ENCODE results near the gene NKAPD1. TPM values are rescaled to one million over a fixed set of nuclear protein-coding genes. Genes with fewer than 3 reads are reported as not detected.

The NKAPD1 gene
- total and polyA plus RNA-seq, 11 donors, result 4.2 to 12.5 (median 7.6) TPM

GRCh38 chr11:112129656-112130055, 55.6 kb downstream of the NKAPD1 start:
- no peaks in the 10 kb centered on the region for H3K36me3 ChIP-seq
- H3K27ac ChIP-seq, result peak overlapping the region in 1 of 12 donors; percentile 34
- H3K4me3 ChIP-seq, result no peak overlapping the region
- H3K4me1 ChIP-seq, result peaks cover 0 to 17% (median 0%) of the 10 kb centered on the region in 12 donors
- TF ChIP-seq POLR2A (IDR thresholded peaks at IDR 0.05) (no peak), CTCF (IDR thresholded peaks at IDR 0.05) (no peak)
- H3K9me3 ChIP-seq, result no peaks in the 10 kb centered on the region
- intact Hi-C loops (cut with DNase I), result no loop called here
- peak in 3 of 5 donors; percentile 15 to 40 (median 28) for DNase-seq
- WGBS, 4 donors, result 80 to 89% (median 86%) methylated on average over 5 of the region's 5 CpGs
- H3K27me3 ChIP-seq, result no peaks in the 10 kb centered on the region
- peak in 3 of 4 donors; percentile 51 to 66 (median 58) for ATAC-seq

- Histone ChIP-seq H3K27me3 (no peaks in the 10 kb centered on the region), H3K9me3 (no peaks in the 10 kb centered on the region), H3K4me3 (no peak overlapping the region), H3K27ac (no peak overlapping the region), H3K4me1 (peaks cover 0 to 17% (median 0%) of the 10 kb centered on the region in 12 donors), H3K36me3 (no peaks in the 10 kb centered on the region)
- intact Hi-C loops (cut with DNase I), result no loop called here
- 69 to 85% (median 79%) methylated on average over 2 of the region's 2 CpGs for WGBS, 4 donors
- no peak for DNase-seq
- no peak for ATAC-seq
- TF ChIP-seq POLR2A (IDR thresholded peaks at IDR 0.05) (no peak), CTCF (IDR thresholded peaks at IDR 0.05) (no peak)
These were observed 58.6 kb downstream of the NKAPD1 start for GRCh38 chr11:112132737-112133136.

GRCh38 chr11:112134473-112134872, 60.4 kb downstream of the NKAPD1 start:
- no peaks in the 10 kb centered on the region for H3K9me3 ChIP-seq
- intact Hi-C loops (cut with DNase I), result no loop called here
- H3K4me1 ChIP-seq, result peaks cover 0 to 7% (median 0%) of the 10 kb centered on the region in 12 donors
- 89 to 92% (median 90%) methylated on average over 3 to 4 of the region's 4 CpGs for WGBS, 4 donors
- no peak overlapping the region for H3K27ac ChIP-seq
- ATAC-seq (no peak), DNase-seq (no peak)
- no peaks in the 10 kb centered on the region for H3K27me3 ChIP-seq
- TF ChIP-seq POLR2A (IDR thresholded peaks at IDR 0.05) (no peak), CTCF (IDR thresholded peaks at IDR 0.05) (no peak)
- H3K4me3 ChIP-seq, result no peak overlapping the region
- no peaks in the 10 kb centered on the region for H3K36me3 ChIP-seq

Other genes with a start within 250 kb of the NKAPD1 start
- 10 to 100 TPM; 13.5 to 26.5 (median 17.6) TPM for gene ALG9, start 202.7 kb upstream of the NKAPD1 start, total RNA-seq
- gene ALG9, start 202.7 kb upstream of the NKAPD1 start, polyA plus RNA-seq, result 10 to 100 TPM; 16.2 to 20.9 TPM
- gene FDXACB1, start 195.1 kb upstream of the NKAPD1 start, total RNA-seq, result 1 to 10 TPM in 6 of 9 donors, under 1 TPM in 3; 0.93 to 2.0 (median 1.3) TPM
- gene FDXACB1, start 195.1 kb upstream of the NKAPD1 start, polyA plus RNA-seq, result 1 to 10 TPM in 1 of 2 donors, under 1 TPM in 1; 0.69 to 1.1 TPM
- 10 to 100 TPM; 11.9 to 38.7 (median 31.8) TPM for gene CFAP68, start 194.8 kb upstream of the NKAPD1 start, total RNA-seq
- 10 to 100 TPM; 12.9 to 39.5 TPM for gene CFAP68, start 194.8 kb upstream of the NKAPD1 start, polyA plus RNA-seq
- gene CRYAB, start 162.5 kb upstream of the NKAPD1 start, total RNA-seq, result over 10,000 TPM in 2 of 9 donors, 1,000 to 10,000 TPM in 7; 4,504 to 20,720 (median 7,991) TPM
- gene CRYAB, start 162.5 kb upstream of the NKAPD1 start, polyA plus RNA-seq, result over 10,000 TPM; 11,485 to 15,236 TPM
- gene HSPB2, start 161.6 kb upstream of the NKAPD1 start, total RNA-seq, result 10 to 100 TPM in 7 of 9 donors, 1 to 10 TPM in 2; 5.5 to 66.7 (median 20.9) TPM
- 10 to 100 TPM; 59.8 to 67.9 TPM for gene HSPB2, start 161.6 kb upstream of the NKAPD1 start, polyA plus RNA-seq
- gene C11orf52, start 155.4 kb upstream of the NKAPD1 start, total RNA-seq, result 1 to 10 TPM in 8 of 9 donors, under 1 TPM in 1; 0.79 to 8.3 (median 2.0) TPM
- 1 to 10 TPM; 2.3 to 2.9 TPM for gene C11orf52, start 155.4 kb upstream of the NKAPD1 start, polyA plus RNA-seq
- 10 to 100 TPM; 15.0 to 34.9 (median 20.5) TPM for gene DIXDC1, start 137.0 kb upstream of the NKAPD1 start, total RNA-seq
- 10 to 100 TPM in 1 of 2 donors, 1 to 10 TPM in 1; 3.9 to 10.6 TPM for gene DIXDC1, start 137.0 kb upstream of the NKAPD1 start, polyA plus RNA-seq
- 100 to 1,000 TPM; 110 to 179 (median 160) TPM for gene DLAT, start 48.9 kb upstream of the NKAPD1 start, total RNA-seq
- 10 to 100 TPM; 48.7 to 98.3 TPM for gene DLAT, start 48.9 kb upstream of the NKAPD1 start, polyA plus RNA-seq
- 1 to 10 TPM; 1.4 to 6.9 (median 2.1) TPM for gene PIH1D2, start 282 bp upstream of the NKAPD1 start, total RNA-seq
- gene PIH1D2, start 282 bp upstream of the NKAPD1 start, polyA plus RNA-seq, result 1 to 10 TPM; 1.4 to 2.4 TPM
- 100 to 1,000 TPM; 113 to 203 (median 148) TPM for gene TIMM8B, start 12.5 kb downstream of the NKAPD1 start, total RNA-seq
- 100 to 1,000 TPM; 210 to 327 TPM for gene TIMM8B, start 12.5 kb downstream of the NKAPD1 start, polyA plus RNA-seq
- 100 to 1,000 TPM; 173 to 314 (median 245) TPM for gene SDHD, start 12.6 kb downstream of the NKAPD1 start, total RNA-seq
- gene SDHD, start 12.6 kb downstream of the NKAPD1 start, polyA plus RNA-seq, result 100 to 1,000 TPM; 235 to 236 TPM
- 10 to 100 TPM in 2 of 9 donors, 1 to 10 TPM in 6, under 1 TPM in 1; 0.88 to 23.9 (median 2.0) TPM for gene IL18, start 89.8 kb downstream of the NKAPD1 start, total RNA-seq
- gene IL18, start 89.8 kb downstream of the NKAPD1 start, polyA plus RNA-seq, result 1 to 10 TPM; 1.1 to 3.4 TPM
- under 1 TPM in 2 of 9 donors, not detected in 7; 0.36 to 0.57 TPM for gene TEX12, start 93.1 kb downstream of the NKAPD1 start, total RNA-seq
- gene TEX12, start 93.1 kb downstream of the NKAPD1 start, polyA plus RNA-seq, result under 1 TPM in 1 of 2 donors, not detected in 1; 0.27 TPM
- 100 to 1,000 TPM in 4 of 9 donors, 10 to 100 TPM in 5; 51.8 to 126 (median 86.1) TPM for gene BCO2, start 101.2 kb downstream of the NKAPD1 start, total RNA-seq
- 10 to 100 TPM; 58.4 to 80.7 TPM for gene BCO2, start 101.2 kb downstream of the NKAPD1 start, polyA plus RNA-seq
- 10 to 100 TPM; 21.6 to 45.8 (median 29.9) TPM for gene PTS, start 152.1 kb downstream of the NKAPD1 start, total RNA-seq
- 10 to 100 TPM; 54.4 to 77.7 TPM for gene PTS, start 152.1 kb downstream of the NKAPD1 start, polyA plus RNA-seq
- gene PLET1, start 186.6 kb downstream of the NKAPD1 start, total RNA-seq, result not detected
- gene PLET1, start 186.6 kb downstream of the NKAPD1 start, polyA plus RNA-seq, result not detected

Data from heart left ventricle (tissue), 16 donors.